ENCODE results near the gene TBX10.
"Not testable (repeated sequence)": the region's sequence is repeated elsewhere in the genome, so short reads cannot be mapped to it uniquely, and the experiment has no call there.

DNA sequence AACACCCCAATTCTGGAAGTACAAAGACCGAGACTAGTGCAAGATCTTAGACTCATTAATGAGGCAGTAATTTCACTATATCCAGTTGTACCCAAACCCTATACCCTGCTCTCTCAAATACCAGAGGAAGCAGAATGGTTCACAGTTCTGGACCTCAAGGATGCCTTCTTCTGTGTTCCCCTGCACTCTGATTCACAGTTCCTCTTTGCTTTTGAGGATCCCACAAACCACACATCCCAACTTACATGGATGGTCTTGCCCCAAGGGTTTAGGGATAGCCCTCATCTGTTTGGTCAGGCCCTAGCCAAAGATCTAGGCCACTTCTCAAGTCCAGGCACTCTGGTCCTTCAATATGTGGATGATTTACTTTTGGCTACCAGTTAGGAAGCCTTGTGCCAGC lies 15.8 kb downstream of the TBX10 start:
- TF ChIP-seq, protein P1, sequence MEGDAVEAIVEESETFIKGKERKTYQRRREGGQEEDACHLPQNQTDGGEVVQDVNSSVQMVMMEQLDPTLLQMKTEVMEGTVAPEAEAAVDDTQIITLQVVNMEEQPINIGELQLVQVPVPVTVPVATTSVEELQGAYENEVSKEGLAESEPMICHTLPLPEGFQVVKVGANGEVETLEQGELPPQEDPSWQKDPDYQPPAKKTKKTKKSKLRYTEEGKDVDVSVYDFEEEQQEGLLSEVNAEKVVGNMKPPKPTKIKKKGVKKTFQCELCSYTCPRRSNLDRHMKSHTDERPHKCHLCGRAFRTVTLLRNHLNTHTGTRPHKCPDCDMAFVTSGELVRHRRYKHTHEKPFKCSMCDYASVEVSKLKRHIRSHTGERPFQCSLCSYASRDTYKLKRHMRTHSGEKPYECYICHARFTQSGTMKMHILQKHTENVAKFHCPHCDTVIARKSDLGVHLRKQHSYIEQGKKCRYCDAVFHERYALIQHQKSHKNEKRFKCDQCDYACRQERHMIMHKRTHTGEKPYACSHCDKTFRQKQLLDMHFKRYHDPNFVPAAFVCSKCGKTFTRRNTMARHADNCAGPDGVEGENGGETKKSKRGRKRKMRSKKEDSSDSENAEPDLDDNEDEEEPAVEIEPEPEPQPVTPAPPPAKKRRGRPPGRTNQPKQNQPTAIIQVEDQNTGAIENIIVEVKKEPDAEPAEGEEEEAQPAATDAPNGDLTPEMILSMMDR (IDR thresholded peaks at IDR 0.05; ENCODE audit: low read length): not testable (repeated sequence)
- not testable (repeated sequence) for TF ChIP-seq EZH2 (optimal IDR thresholded peaks at IDR 0.05; ENCODE audit: low read depth, low read length); EZH2phosphoT487 (IDR thresholded peaks at IDR 0.05; ENCODE audit: low read length)
